Effector memory CD8-positive, alpha-beta T cell (primary cell): ENCODE measurements around the gene WDR11.

Source experiments
- ATAC-seq: fragments of 150-1000 bp; cut with Tn5 transposase; replicated peaks from 2 replicates; pipeline ENCODE4 v1.10.0; 2021; ENCODE audit warnings: mild to moderate bottlenecking, moderate library complexity
- DNase-seq, 3 experiments: peaks; one replicate each; pipeline ENCODE4 v3.0.0; 2021
- H3K27ac Mint-ChIP-seq, 2 donors: one replicate each; pipeline ENCODE4 v1.8.0; 2022; ENCODE audit warnings: mild to moderate bottlenecking in 2 of 2, mixed read lengths in 2 of 2, moderate library complexity in 2 of 2
- H3K27me3 Mint-ChIP-seq, 2 donors: one replicate each; pipeline ENCODE4 v1.8.0; 2022; ENCODE audit warnings: mixed read lengths in 2 of 2
- H3K36me3 Mint-ChIP-seq: one replicate; pipeline ENCODE4 v1.8.0; 2022; ENCODE audit warnings: mild to moderate bottlenecking, moderate library complexity, mixed read lengths; ENCODE audit not compliant: insufficient read depth
- H3K4me1 Mint-ChIP-seq, 2 donors: one replicate each; pipeline ENCODE4 v1.8.0; 2022; ENCODE audit warnings: low read depth in 2 of 2, mixed read lengths in 2 of 2
- H3K4me3 Mint-ChIP-seq, 2 donors: one replicate each; pipeline ENCODE4 v1.8.0; 2022; ENCODE audit warnings: mild to moderate bottlenecking in 2 of 2, mixed read lengths in 2 of 2, moderate library complexity in 2 of 2
- H3K9me3 Mint-ChIP-seq, 2 donors: one replicate each; pipeline ENCODE4 v1.8.0; 2022; ENCODE audit warnings: mixed read lengths in 2 of 2

The WDR11 gene

DNA sequence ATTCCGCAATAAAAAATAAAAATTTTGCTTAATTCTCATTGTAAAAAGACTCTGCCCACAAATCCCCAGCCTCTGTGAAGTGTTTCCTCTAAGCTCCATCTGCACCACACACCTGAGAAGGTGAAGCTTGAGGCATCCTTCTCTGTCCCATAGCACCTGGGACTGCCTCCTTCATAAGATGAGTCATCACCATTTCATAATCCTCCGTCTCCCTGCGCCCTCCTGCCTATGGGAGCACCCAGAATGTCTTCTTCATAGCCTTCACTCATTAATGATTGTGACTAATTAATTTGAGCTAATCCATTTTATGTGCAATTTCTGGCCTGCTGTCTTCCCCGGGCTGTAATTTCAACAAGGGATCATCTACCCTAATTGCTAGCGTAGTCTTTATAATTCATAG lies 90.3 kb downstream of the WDR11 start:
- peaks cover 0 to 5% of the 10 kb centered on the region in 2 donors for H3K4me1 Mint-ChIP-seq
- no peak overlapping the region for H3K27ac Mint-ChIP-seq
- H3K4me3 Mint-ChIP-seq = no peak overlapping the region
- H3K9me3 Mint-ChIP-seq = no peaks in the 10 kb centered on the region
- no peaks in the 10 kb centered on the region for H3K36me3 Mint-ChIP-seq
- H3K27me3 Mint-ChIP-seq = peaks cover 24 to 38% of the 10 kb centered on the region in 2 donors
- DNase-seq (no peak), ATAC-seq (no peak)

DNA sequence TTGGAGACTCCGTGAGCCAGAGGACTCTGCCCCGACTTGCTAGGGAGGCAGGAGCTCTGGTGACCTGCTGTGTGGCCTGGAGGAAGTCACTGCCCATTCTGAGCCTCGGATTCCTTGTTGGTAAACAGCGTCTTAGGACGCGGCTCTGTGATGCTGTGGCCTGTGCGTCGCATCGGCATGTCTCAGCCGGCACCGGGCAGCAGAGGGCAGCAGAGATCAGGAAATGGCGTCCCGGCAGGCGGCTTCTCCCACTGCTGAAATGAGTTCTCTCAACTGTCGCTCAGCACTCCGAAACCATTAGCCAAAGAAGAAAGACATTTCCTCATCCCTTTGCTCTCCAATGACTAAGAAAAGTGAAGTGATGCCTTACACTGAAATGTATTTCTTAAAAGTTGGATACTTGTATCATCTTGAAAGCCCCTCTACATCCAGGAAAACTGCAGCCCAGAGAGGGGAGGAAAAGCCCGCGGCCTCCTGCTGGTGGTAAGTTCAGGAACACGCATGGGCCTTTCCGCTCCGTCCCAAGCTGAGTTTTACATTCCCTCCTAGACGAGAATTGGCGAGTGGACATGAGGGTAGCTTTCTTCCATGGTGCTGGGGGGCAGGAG lies 91.7 kb downstream of the WDR11 start:
- Mint-ChIP-seq H3K4me1 (peaks cover 0 to 5% of the 10 kb centered on the region in 2 donors), H3K27me3 (peaks cover 31 to 46% of the 10 kb centered on the region in 2 donors), H3K4me3 (peak overlapping the region in 1 of 2 donors; percentile 46), H3K27ac (no peak overlapping the region), H3K9me3 (no peaks in the 10 kb centered on the region), H3K36me3 (no peaks in the 10 kb centered on the region)
- peak; percentile 63 to 70 (median 64) for DNase-seq
- ATAC-seq = peak; percentile 87

- H3K4me1 Mint-ChIP-seq = peaks cover 0 to 5% of the 10 kb centered on the region in 2 donors
- H3K9me3 Mint-ChIP-seq = no peaks in the 10 kb centered on the region
- H3K27ac Mint-ChIP-seq = no peak overlapping the region
- H3K4me3 Mint-ChIP-seq = no peak overlapping the region
- ATAC-seq (no peak), DNase-seq (no peak)
- no peaks in the 10 kb centered on the region for H3K36me3 Mint-ChIP-seq
- peaks cover 36 to 52% of the 10 kb centered on the region in 2 donors for H3K27me3 Mint-ChIP-seq
Observed at GRCh38 chr10:120943542-120943941, 92.4 kb downstream of the WDR11 start.

- Mint-ChIP-seq H3K4me3 (no peak overlapping the region), H3K36me3 (no peaks in the 10 kb centered on the region), H3K9me3 (no peaks in the 10 kb centered on the region), H3K27ac (no peak overlapping the region), H3K4me1 (peaks cover 0 to 8% of the 10 kb centered on the region in 2 donors), H3K27me3 (peaks cover 34 to 52% of the 10 kb centered on the region in 2 donors)
- DNase-seq = no peak
- no peak for ATAC-seq
Observed at GRCh38 chr10:120944586-120945125, 93.5 kb downstream of the WDR11 start.

- ATAC-seq (no peak), DNase-seq (no peak)
- no peak overlapping the region for H3K27ac Mint-ChIP-seq
- no peak overlapping the region for H3K4me3 Mint-ChIP-seq
- peaks cover 39 to 52% of the 10 kb centered on the region in 2 donors for H3K27me3 Mint-ChIP-seq
- no peaks in the 10 kb centered on the region for H3K9me3 Mint-ChIP-seq
- H3K36me3 Mint-ChIP-seq = no peaks in the 10 kb centered on the region
- H3K4me1 Mint-ChIP-seq = peaks cover 0 to 10% of the 10 kb centered on the region in 2 donors
Observed at GRCh38 chr10:120945182-120945581, 94.0 kb downstream of the WDR11 start.

GRCh38 chr10:120945801-120946302 lies 94.7 kb downstream of the WDR11 start:
- DNase-seq = no peak
- Mint-ChIP-seq H3K4me1 (peaks cover 0 to 10% of the 10 kb centered on the region in 2 donors), H3K4me3 (no peak overlapping the region), H3K36me3 (no peaks in the 10 kb centered on the region), H3K27ac (no peak overlapping the region), H3K9me3 (no peaks in the 10 kb centered on the region), H3K27me3 (peaks cover 41 to 52% of the 10 kb centered on the region in 2 donors)
- ATAC-seq = no peak

- DNase-seq (no peak), ATAC-seq (no peak)
- H3K27ac Mint-ChIP-seq = no peak overlapping the region
- no peak overlapping the region for H3K4me3 Mint-ChIP-seq
- H3K4me1 Mint-ChIP-seq = peaks cover 0 to 10% of the 10 kb centered on the region in 2 donors
- no peaks in the 10 kb centered on the region for H3K36me3 Mint-ChIP-seq
- H3K27me3 Mint-ChIP-seq = peaks cover 45 to 54% of the 10 kb centered on the region in 2 donors
- no peaks in the 10 kb centered on the region for H3K9me3 Mint-ChIP-seq
Observed at GRCh38 chr10:120946497-120946896, 95.3 kb downstream of the WDR11 start.

DNA sequence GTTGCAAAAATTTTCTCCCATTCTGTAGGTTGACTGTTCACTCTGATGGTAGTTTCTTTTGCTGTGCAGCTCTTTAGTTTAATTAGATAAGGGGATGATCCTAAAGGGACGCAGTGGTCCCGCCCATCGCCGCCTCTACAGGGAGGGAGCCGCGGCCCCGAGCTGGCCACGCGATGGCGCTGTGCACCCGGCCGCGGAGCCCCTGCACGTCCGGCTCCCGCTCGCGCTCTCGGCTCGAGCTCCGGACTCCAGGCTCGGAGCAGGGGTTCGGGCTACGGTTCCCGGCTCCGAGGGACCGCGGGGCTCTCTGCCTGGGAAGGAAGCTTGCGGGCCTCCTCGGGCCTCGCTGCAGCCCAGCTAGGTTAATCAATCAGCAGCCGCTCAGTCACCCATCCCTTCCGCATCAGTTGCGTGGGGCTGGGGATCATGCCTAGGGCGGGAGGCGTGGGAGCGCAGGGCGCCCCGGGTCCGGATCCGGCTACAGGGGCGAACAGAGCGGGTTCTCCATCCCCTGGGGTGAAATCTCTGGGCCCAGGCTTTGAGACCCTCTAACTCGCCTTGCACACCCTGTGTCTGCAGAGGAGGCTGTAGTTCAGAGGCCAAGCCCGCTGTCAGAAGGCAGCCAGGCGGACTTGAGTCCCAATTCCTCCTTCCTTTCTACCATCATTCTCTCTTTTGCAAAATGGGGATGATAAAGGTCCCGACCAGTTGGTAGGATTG lies 97.9 kb downstream of the WDR11 start:
- Mint-ChIP-seq H3K9me3 (no peaks in the 10 kb centered on the region), H3K4me1 (peaks cover 0 to 5% of the 10 kb centered on the region in 2 donors), H3K36me3 (no peaks in the 10 kb centered on the region), H3K4me3 (peak overlapping the region; percentile 46 to 68), H3K27me3 (peaks cover 49 to 61% of the 10 kb centered on the region in 2 donors), H3K27ac (no peak overlapping the region)
- ATAC-seq = peak; percentile 95
- peak; percentile 42 to 57 (median 52) for DNase-seq

GRCh38 chr10:120949609-120950031 lies 98.5 kb downstream of the WDR11 start:
- Mint-ChIP-seq H3K27me3 (peaks cover 51 to 61% of the 10 kb centered on the region in 2 donors), H3K4me3 (peak overlapping the region; percentile 46 to 68), H3K4me1 (peaks cover 0 to 5% of the 10 kb centered on the region in 2 donors), H3K36me3 (no peaks in the 10 kb centered on the region), H3K27ac (no peak overlapping the region), H3K9me3 (no peaks in the 10 kb centered on the region)
- ATAC-seq = peak; percentile 17
- no peak for DNase-seq

GRCh38 chr10:120950051-120950561 lies 98.9 kb downstream of the WDR11 start:
- DNase-seq = no peak

DNA sequence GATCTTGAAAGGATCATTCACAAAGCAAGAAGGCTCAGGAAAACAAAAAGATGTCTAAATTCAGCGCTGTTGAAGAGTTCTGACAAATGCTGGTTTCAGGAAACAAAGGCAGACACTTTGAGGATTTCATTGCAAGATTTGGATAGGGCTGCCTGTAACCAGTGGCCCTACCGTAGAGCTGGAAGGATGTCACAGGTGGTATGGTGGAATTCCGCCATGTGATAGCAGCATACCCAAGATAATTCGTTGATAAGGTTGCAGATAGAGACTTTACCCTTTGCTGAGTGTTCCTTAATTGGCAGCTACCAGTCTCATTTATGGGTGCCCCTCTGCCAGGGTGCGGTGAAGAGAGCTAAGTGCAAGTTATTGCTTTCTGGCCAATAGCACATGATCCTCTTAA lies 100.1 kb downstream of the WDR11 start:
- Mint-ChIP-seq H3K4me3 (no peak overlapping the region), H3K9me3 (no peaks in the 10 kb centered on the region), H3K27me3 (peaks cover 54 to 60% of the 10 kb centered on the region in 2 donors), H3K27ac (no peak overlapping the region), H3K4me1 (peaks cover 0 to 5% of the 10 kb centered on the region in 2 donors), H3K36me3 (no peaks in the 10 kb centered on the region)
- ATAC-seq (no peak), DNase-seq (no peak)

More at GRCh38 chr10:120950051-120950561, 98.9 kb downstream of the WDR11 start:
- Mint-ChIP-seq H3K27ac (no peak overlapping the region), H3K36me3 (no peaks in the 10 kb centered on the region), H3K27me3 (peaks cover 55 to 61% of the 10 kb centered on the region in 2 donors), H3K4me3 (peak overlapping the region; percentile 29 to 68), H3K9me3 (no peaks in the 10 kb centered on the region), H3K4me1 (peaks cover 0 to 5% of the 10 kb centered on the region in 2 donors)
- no peak for ATAC-seq

- Mint-ChIP-seq H3K4me3 (no peak overlapping the region), H3K4me1 (peaks cover 0 to 5% of the 10 kb centered on the region in 2 donors), H3K9me3 (no peaks in the 10 kb centered on the region), H3K27ac (no peak overlapping the region), H3K27me3 (peaks cover 39 to 47% of the 10 kb centered on the region in 2 donors), H3K36me3 (peaks cover 3% of the 10 kb centered on the region)
- ATAC-seq (no peak), DNase-seq (no peak)
Observed at GRCh38 chr10:120953897-120954296, 102.7 kb downstream of the WDR11 start.
